Stimulated activated CD8-positive, alpha-beta memory T cell treated with anti-CD3 and anti-CD28 coated beads, Interleukin-15, amount 100 ng/mL, for 48 hours (primary cell): ENCODE data around the gene AGR3.

Source experiments
- DNase-seq, 2 donors: peaks; one replicate each; pipeline ENCODE4 v3.0.0-alpha.2; 2020; ENCODE audit warnings: low read depth in 2 of 2

Gene AGR3

DNA sequence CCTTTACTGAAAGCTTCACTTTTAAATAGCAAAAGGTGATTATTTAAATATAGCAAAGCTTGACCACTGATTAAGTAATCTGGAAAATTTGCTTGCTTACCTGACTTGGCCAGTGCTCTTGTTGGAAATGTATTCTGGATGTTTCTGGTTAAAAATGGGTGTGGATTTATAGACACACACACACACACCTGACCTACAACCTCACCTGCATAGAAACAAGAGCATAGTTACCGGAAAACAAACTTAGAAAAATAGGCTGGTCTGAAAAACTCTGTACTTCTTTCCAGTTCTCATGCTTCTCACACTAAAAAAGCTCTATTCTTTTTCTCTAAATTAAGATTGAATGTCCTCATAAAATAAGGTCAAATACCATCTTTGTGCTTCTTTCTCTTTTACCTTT is at the start of gene AGR3:
TSS of gene AGR3 (minus strand) at position 140 of the 400 bp plus-strand sequence. CDS start 3,365 bp downstream, outside the sequence.
- DNase-seq: no peak

GRCh38 chr7:16930946-16931345 is 49.2 kb upstream of the AGR3 start:
- no peak for DNase-seq

- DNase-seq: no peak
These were observed 47.5 kb upstream of the AGR3 start for GRCh38 chr7:16929146-16929762.

DNA sequence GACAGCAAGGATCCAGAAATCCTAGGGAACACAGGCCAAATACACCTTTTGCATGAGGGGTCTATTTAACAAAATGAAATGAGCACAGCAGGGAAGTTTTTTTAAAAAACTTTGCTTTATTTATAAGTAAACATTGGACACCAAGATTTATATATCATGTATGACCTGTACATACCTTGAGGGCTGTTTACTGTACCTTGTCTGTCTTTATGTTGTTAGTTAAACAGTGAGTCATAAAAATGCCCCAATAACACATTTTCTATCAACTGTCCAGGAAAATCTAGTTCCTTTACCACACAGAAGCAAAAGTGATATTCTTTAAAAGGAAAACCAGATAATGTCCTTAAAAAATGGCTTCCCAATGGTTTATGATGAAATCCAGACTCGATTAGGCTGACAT is 45.1 kb upstream of the AGR3 start:
- no peak for DNase-seq

DNA sequence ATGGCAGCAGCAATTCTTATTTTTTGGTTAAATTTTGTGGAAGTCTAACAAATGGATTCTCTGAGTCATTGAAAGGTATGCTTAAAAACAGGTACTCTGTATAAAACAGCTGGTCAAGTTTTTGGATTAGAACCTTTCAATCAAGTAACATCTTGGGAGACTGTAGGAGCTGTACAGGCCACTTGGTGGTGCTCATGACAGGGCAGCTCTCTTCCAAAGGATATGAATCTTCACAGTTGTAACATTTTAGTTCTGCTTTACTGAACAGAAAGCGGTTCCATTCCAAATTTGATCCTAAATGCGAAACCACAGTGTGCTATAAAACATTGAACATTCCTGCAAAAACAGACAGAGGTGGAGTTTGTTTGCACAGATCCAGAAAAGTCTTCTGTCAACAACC is 44.5 kb upstream of the AGR3 start:
- no peak for DNase-seq

DNA sequence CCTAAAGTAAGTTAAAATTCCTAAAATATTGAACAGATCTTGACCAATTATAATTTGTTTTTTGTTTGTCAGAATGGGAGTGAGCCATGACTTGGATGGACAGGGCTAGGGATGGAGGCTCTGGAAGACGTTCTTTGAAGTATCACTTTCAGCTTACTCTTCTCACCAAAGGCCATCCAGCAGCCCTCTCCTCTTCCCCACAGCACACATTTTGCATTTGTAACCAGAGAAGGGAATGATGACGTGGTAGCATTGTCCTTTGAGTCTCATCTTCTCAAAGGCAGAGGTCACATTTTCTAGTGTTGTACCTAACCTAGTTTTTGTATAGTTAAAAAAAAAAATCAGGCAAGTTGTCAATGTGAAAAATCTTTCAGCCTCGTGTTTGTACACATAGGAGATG is 43.8 kb upstream of the AGR3 start:
- DNase-seq: no peak

- no peak for DNase-seq
These were observed 41.2 kb upstream of the AGR3 start for GRCh38 chr7:16923019-16923418.

GRCh38 chr7:16921644-16922257 is 40.0 kb upstream of the AGR3 start:
- no peak for DNase-seq

- no peak for DNase-seq
These were observed 39.4 kb upstream of the AGR3 start for GRCh38 chr7:16921151-16921550.

DNA sequence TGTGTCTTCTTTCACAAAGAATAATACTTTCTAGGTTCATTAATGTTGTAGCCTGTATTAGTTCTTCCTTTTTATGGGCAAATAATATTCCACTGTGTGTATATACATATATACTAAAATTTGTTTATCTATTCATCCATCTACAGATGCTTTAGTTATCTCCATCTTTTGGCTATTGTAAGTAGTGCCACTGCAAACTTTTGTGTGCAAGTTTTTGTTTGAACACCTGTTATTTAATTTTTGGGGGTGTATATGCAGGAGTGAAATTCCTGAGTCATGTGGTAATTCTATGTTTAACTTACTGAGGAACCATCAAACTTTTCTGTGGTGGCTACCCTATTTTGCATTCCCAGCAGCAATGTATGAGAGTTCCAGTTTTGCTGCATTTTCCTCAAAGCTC is 37.7 kb upstream of the AGR3 start:
- DNase-seq: no peak

- no peak for DNase-seq
These were observed 36.6 kb upstream of the AGR3 start for GRCh38 chr7:16918288-16918895.

DNA sequence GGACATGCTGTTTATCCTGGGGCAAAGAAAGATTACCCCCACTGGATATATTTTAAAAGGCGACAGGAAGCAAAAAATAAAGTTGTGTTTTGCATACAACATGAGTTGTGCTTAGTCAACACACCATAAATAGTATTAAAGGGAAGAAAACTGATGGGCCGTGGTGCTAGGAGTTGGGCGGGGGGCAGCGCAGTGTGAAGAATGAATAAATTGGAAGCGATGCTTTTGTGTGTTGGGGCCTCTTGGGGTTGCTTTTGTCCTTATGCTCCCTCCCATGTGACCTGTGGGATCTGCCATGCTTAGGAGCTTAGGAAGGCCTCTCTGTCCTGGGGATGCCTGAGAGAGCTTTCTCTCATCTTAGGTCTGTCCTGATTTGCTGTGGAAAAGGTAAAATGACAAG is 35.0 kb upstream of the AGR3 start:
- DNase-seq: no peak

GRCh38 chr7:16916105-16916639 is 34.4 kb upstream of the AGR3 start:
- DNase-seq: no peak

GRCh38 chr7:16915405-16915804 is 33.6 kb upstream of the AGR3 start:
- no peak for DNase-seq

DNA sequence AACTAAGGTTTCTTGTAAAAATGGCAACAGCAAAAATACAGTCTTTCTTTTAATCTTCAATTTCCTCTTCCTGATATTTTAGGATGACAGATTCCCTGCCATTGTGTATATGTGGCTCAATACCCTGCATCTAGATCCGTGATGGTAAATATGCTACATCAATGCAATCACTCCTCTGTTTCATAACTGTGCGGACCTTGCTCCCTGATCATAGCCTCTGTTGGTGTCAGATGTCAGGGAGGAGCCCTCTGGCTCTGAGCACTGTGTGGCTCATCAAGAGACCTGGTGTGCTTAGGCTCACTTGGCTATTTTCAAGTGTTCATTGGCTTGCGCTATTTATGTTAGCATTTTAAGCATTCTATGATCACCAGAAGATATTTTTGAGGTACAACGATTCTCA is 33.0 kb upstream of the AGR3 start:
- no peak for DNase-seq

DNA sequence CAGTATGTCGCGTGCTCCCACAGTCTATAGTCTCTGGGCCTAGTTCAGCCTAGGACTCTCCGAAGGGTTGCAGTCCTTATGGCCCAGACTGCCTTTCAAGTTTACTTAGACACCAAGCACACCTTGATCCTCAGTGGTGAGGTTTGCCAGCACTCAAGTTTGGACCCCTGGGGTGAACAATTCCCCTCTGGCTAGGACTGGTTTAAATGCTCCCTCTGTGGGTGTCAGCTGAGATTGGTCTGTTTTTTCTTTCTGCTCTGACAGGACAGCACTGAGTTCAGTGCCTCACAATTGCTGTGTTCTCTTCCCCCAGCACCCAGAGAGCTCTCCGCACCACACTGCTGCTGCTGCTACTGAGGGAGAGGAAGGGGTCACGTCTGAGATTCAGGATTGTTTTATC is 31.9 kb upstream of the AGR3 start:
- DNase-seq: no peak

DNA sequence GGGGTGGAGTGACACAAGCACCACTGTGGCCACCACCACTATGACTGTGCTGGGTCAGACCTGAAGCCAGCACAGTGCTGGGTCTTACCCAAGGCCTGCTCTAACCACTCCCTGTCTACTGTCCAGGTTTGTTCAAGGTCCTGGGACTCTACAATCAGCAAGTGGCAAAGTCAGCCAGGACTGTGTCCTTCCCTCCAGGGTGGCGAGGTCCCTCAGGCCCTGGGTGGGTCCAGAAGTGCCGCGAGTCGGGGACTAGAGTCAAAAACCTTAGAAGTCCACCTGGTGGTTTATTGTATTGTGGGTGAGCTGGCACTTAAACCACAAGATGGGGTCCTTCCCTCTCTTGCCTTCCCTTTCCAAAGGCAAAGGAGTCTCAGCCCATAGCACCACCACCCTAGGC is 30.8 kb upstream of the AGR3 start:
- no peak for DNase-seq

- DNase-seq: no peak
These were observed 26.8 kb upstream of the AGR3 start for GRCh38 chr7:16908561-16908960.

GRCh38 chr7:16905300-16906044 is 23.7 kb upstream of the AGR3 start:
- DNase-seq: no peak

DNA sequence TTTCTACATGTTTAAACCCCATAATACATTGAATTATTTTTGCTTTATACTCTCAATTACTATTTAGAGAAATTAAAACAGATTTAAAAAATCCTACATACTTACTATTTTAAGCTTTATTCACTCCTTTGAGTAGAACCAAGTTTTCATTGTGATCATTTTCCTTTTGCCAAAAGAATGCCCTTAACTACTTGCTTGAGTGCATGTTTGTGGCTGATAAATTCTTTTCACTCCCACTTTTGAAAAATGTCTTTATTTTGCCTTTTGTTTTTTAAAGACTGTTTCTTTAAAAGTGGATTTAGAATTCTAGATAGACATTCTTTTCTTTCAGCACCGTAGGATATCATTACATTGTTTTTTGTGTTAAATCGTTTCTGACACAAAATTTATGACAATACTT is 22.3 kb upstream of the AGR3 start:
- no peak for DNase-seq

GRCh38 chr7:16900209-16900768 is 18.5 kb upstream of the AGR3 start:
- DNase-seq: no peak
